Trophoblast cell (in vitro differentiated cells and primary cell): Measurements from ENCODE around the gene DMRT2.

Source experiments
- DNase-seq, 2 donors: peaks; one replicate each; pipeline ENCODE4 v3.0.0-alpha.2; 2016
- H2AFZ ChIP-seq: 2 replicates; pipeline ENCODE4 v1.6.1; 2013; ENCODE audit warnings: low read length, moderate library complexity, mild to moderate bottlenecking; ENCODE audit not compliant: insufficient read depth, poor library complexity
- H2AK5ac ChIP-seq: 2 replicates; pipeline ENCODE4 v1.6.1; 2013; ENCODE audit warnings: mild to moderate bottlenecking, low read length
- H2BK120ac ChIP-seq: 2 replicates; pipeline ENCODE4 v1.6.1; 2013; ENCODE audit warnings: low read length, mild to moderate bottlenecking, moderate library complexity; ENCODE audit not compliant: insufficient read depth, poor library complexity
- H2BK12ac ChIP-seq: 2 replicates; pipeline ENCODE4 v1.6.1; 2013; ENCODE audit warnings: mild to moderate bottlenecking, low read length, moderate library complexity
- H2BK5ac ChIP-seq: 2 replicates; pipeline ENCODE4 v1.6.1; 2013; ENCODE audit warnings: low read length, low read depth, moderate library complexity, mild to moderate bottlenecking; ENCODE audit not compliant: poor library complexity
- H3K14ac ChIP-seq: 2 replicates; pipeline ENCODE4 v1.6.1; 2013; ENCODE audit warnings: mild to moderate bottlenecking, low read length
- H3K18ac ChIP-seq: 2 replicates; pipeline ENCODE4 v1.6.1; 2013; ENCODE audit warnings: mild to moderate bottlenecking, low read length
- H3K23ac ChIP-seq: 2 replicates; pipeline ENCODE4 v1.6.1; 2013; ENCODE audit warnings: low read length
- H3K27ac ChIP-seq: 2 replicates; pipeline ENCODE4 v1.5.1; 2013; ENCODE audit warnings: low read depth, mild to moderate bottlenecking, inconsistent platforms, low read length, moderate library complexity
- H3K27me3 ChIP-seq: 2 replicates; pipeline ENCODE4 v1.6.1; 2013; ENCODE audit warnings: inconsistent platforms, mild to moderate bottlenecking, low read length, moderate library complexity; ENCODE audit not compliant: insufficient read depth
- H3K36me3 ChIP-seq, 2 experiments: 1 replicate in 1 of 2; 2 replicates in 1 of 2; pipeline ENCODE4 v1.6.1; 2013; ENCODE audit warnings: low read length in 2 of 2, mild to moderate bottlenecking in 2 of 2, moderate library complexity in 1 of 2; ENCODE audit not compliant: insufficient read depth in 2 of 2, control insufficient read depth in 1 of 2
- H3K4ac ChIP-seq: 2 replicates; pipeline ENCODE4 v1.6.1; 2013; ENCODE audit warnings: low read depth, mild to moderate bottlenecking, low read length, moderate library complexity
- H3K4me1 ChIP-seq, 2 experiments: 1 replicate in 1 of 2; 2 replicates in 1 of 2; pipeline ENCODE4 v1.6.1; 2013; ENCODE audit warnings: low read length in 2 of 2, mild to moderate bottlenecking in 2 of 2, moderate library complexity in 1 of 2; ENCODE audit not compliant: insufficient read depth in 2 of 2, control insufficient read depth in 1 of 2
- H3K4me2 ChIP-seq: 2 replicates; pipeline ENCODE4 v1.6.1; 2013; ENCODE audit warnings: inconsistent platforms, mild to moderate bottlenecking, low read length, moderate library complexity
- H3K4me3 ChIP-seq: 2 replicates; pipeline ENCODE4 v1.5.1; 2013; ENCODE audit warnings: mild to moderate bottlenecking, low read depth, low read length, inconsistent platforms
- H3K79me1 ChIP-seq: one replicate; pipeline ENCODE4 v1.6.1; 2013; ENCODE audit warnings: low read length
- H3K79me2 ChIP-seq: 2 replicates; pipeline ENCODE4 v1.6.1; 2013; ENCODE audit warnings: low read length, mild to moderate bottlenecking; ENCODE audit not compliant: control insufficient read depth, insufficient read depth, poor library complexity
- H3K9ac ChIP-seq: 2 replicates; pipeline ENCODE4 v1.6.1; 2013; ENCODE audit warnings: mild to moderate bottlenecking, low read length
- H3K9me3 ChIP-seq: 2 replicates; pipeline ENCODE4 v1.6.1; 2013; ENCODE audit warnings: low read depth, mild to moderate bottlenecking, control low read depth, inconsistent platforms, low read length; ENCODE audit not compliant: insufficient read depth
- H4K12ac ChIP-seq: 2 replicates; pipeline ENCODE4 v1.6.1; 2013; ENCODE audit warnings: low read depth, mild to moderate bottlenecking, low read length, moderate library complexity
- H4K8ac ChIP-seq: 2 replicates; pipeline ENCODE4 v1.6.1; 2013; ENCODE audit warnings: low read depth, mild to moderate bottlenecking, low read length, moderate library complexity
- H4K91ac ChIP-seq: one replicate; pipeline ENCODE4 v1.6.1; 2013; ENCODE audit warnings: low read depth, mild to moderate bottlenecking, low read length, moderate library complexity
- WGBS: extraction: QIAGEN DNeasy Blood & Tissue Kit; methylation state at CpG from one replicate; pipeline ENCODE4 v1.1.7; 2013; ENCODE audit warnings: missing lambda C conversion rate; ENCODE audit not compliant: insufficient read length, insufficient coverage; ENCODE audit errors: extremely low coverage; 5-methylcytosine and 5-hydroxymethylcytosine counted together

Gene DMRT2

GRCh38 chr9:1049641-1050040 is 516 bp upstream of the DMRT2 start:
- H3K9ac ChIP-seq: no peak overlapping the region
- no peak overlapping the region for H3K4me3 ChIP-seq
- H3K14ac ChIP-seq: no peak overlapping the region
- no peaks in the 10 kb centered on the region for H3K79me1 ChIP-seq
- no peak overlapping the region for H4K8ac ChIP-seq
- H4K91ac ChIP-seq: no peak overlapping the region
- H3K9me3 ChIP-seq: peaks cover 13% of the 10 kb centered on the region
- peaks cover 6 to 13% of the 10 kb centered on the region in 2 experiments for H3K4me1 ChIP-seq
- no peak for DNase-seq
- no peak overlapping the region for H4K12ac ChIP-seq
- H3K4me2 ChIP-seq: peak overlapping the region; percentile 54
- no peak overlapping the region for H3K23ac ChIP-seq
- no peak overlapping the region for H2AK5ac ChIP-seq
- H3K4ac ChIP-seq: no peak overlapping the region
- H2BK120ac ChIP-seq: no peak overlapping the region
- H2BK5ac ChIP-seq: no peak overlapping the region
- peaks cover 81% of the 10 kb centered on the region for H3K27me3 ChIP-seq
- no peak overlapping the region for H3K18ac ChIP-seq
- no CpG with 5 or more reads among the region's 12 CpGs for WGBS
- H3K36me3 ChIP-seq: no peaks in the 10 kb centered on the region
- no peak overlapping the region for H2BK12ac ChIP-seq
- H2AFZ ChIP-seq: no peak overlapping the region
- H3K27ac ChIP-seq: no peak overlapping the region
- no peaks in the 10 kb centered on the region for H3K79me2 ChIP-seq

GRCh38 chr9:1051210-1051583 is 1.0 kb downstream of the DMRT2 start:
- Histone ChIP-seq H2AK5ac (no peak overlapping the region), H4K91ac (no peak overlapping the region), H3K4me1 (peaks cover 6 to 13% of the 10 kb centered on the region in 2 experiments), H2BK120ac (no peak overlapping the region), H4K12ac (no peak overlapping the region), H2BK12ac (no peak overlapping the region), H3K36me3 (no peaks in the 10 kb centered on the region), H3K18ac (no peak overlapping the region), H3K27ac (no peak overlapping the region), H3K4me2 (peak overlapping the region; percentile 88), H3K14ac (no peak overlapping the region), H3K79me1 (no peaks in the 10 kb centered on the region), H2BK5ac (no peak overlapping the region), H3K4ac (no peak overlapping the region), H3K4me3 (peak overlapping the region; percentile 61), H3K9me3 (peaks cover 6% of the 10 kb centered on the region), H4K8ac (no peak overlapping the region), H3K9ac (no peak overlapping the region), H2AFZ (peak overlapping the region; percentile 72), H3K79me2 (no peaks in the 10 kb centered on the region), H3K23ac (no peak overlapping the region), H3K27me3 (peaks cover 67% of the 10 kb centered on the region)
- WGBS: no CpG with 5 or more reads among the region's 13 CpGs
- peak in 1 of 2 donors; percentile 6 for DNase-seq

DNA sequence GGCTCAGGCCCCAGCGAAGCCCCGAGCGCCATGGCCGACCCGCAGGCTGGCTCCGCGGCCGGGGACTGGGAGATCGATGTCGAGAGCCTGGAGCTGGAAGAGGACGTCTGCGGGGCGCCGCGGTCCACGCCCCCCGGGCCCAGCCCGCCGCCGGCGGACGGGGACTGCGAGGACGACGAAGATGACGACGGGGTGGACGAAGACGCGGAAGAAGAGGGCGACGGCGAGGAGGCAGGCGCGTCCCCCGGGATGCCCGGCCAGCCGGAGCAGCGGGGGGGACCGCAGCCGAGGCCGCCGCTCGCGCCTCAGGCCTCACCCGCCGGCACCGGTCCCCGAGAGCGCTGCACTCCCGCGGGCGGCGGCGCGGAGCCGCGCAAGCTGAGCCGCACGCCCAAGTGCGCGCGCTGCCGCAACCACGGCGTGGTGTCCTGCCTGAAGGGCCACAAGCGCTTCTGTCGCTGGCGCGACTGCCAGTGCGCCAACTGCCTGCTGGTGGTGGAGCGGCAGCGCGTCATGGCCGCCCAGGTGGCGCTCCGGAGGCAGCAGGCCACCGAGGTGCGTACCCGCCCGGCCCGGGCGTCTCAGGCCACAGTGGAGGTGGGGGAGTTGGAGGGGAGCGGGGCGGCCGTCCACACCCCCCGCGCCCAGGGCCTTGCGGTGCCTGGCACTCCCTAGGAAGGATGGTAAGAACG is 1.6 kb downstream of the DMRT2 start:
- Histone ChIP-seq H2AK5ac (no peak overlapping the region), H3K23ac (no peak overlapping the region), H3K14ac (peak overlapping the region; percentile 22), H3K27me3 (peaks cover 62% of the 10 kb centered on the region), H4K91ac (no peak overlapping the region), H3K36me3 (no peaks in the 10 kb centered on the region), H3K79me2 (no peaks in the 10 kb centered on the region), H2BK5ac (no peak overlapping the region), H3K4ac (no peak overlapping the region), H3K4me1 (peaks cover 6 to 13% of the 10 kb centered on the region in 2 experiments), H3K4me2 (peak overlapping the region; percentile 88), H4K12ac (no peak overlapping the region), H3K9ac (no peak overlapping the region), H3K79me1 (no peaks in the 10 kb centered on the region), H3K27ac (no peak overlapping the region), H4K8ac (no peak overlapping the region), H3K9me3 (peaks cover 7% of the 10 kb centered on the region), H3K18ac (no peak overlapping the region), H2AFZ (peak overlapping the region; percentile 72), H3K4me3 (peak overlapping the region; percentile 61), H2BK12ac (no peak overlapping the region), H2BK120ac (no peak overlapping the region)
- peak in 1 of 2 donors; percentile 34 for DNase-seq
- WGBS: no CpG with 5 or more reads among the region's 90 CpGs

DNA sequence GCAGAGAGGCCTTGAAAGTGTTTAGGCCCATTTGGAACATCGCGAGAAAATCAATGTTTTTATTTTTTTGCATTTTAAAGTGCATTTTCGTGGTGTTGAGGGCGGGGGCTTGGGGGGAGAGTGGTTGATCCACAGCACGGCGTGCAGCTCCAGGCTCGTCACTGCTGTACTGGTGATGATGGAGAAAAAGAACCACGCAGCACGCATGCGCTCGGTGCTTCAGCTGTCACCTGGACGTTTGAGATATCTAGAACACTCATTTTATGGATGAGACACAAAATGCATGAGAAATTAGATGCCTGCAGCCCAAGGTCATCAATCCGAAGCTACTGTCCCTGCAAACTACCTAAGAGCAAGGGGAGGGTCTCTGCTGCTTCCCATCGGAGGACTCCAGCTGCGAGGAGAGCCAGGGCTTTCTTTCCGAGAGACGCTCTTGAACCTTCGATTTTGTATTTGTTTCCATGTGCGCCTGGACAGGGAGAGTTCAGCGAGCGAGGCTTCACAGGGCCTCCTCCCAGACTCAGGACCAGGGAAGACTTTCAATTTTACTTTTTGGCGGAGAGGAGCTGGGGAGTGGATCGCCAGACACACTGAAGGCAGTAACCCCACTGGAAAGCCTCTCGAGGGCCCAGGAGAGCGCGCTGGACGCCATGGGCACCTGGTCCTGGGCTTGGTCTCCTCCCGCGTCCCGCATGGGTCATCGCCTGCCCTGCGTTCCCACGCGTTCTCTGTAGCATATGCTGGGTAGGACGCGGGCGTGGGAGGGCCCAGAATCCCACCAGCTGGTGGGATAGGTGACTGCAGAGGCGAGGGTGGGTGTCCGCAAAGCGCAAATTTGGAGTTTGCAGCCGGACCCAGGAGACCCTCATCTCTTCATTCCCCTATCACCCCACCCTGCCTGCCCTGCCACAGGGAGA is 2.5 kb downstream of the DMRT2 start:
- H3K79me1 ChIP-seq: no peaks in the 10 kb centered on the region
- H4K12ac ChIP-seq: no peak overlapping the region
- no peak overlapping the region for H3K4ac ChIP-seq
- H2AFZ ChIP-seq: no peak overlapping the region
- no peak overlapping the region for H3K9ac ChIP-seq
- DNase-seq: no peak
- no peak overlapping the region for H3K23ac ChIP-seq
- H2BK12ac ChIP-seq: no peak overlapping the region
- peaks cover 6% of the 10 kb centered on the region for H3K9me3 ChIP-seq
- H3K14ac ChIP-seq: no peak overlapping the region
- no peak overlapping the region for H2BK120ac ChIP-seq
- H3K4me3 ChIP-seq: no peak overlapping the region
- H3K4me1 ChIP-seq: peaks cover 6 to 13% of the 10 kb centered on the region in 2 experiments
- no peak overlapping the region for H3K18ac ChIP-seq
- no peak overlapping the region for H3K27ac ChIP-seq
- H2BK5ac ChIP-seq: no peak overlapping the region
- no peaks in the 10 kb centered on the region for H3K36me3 ChIP-seq
- peaks cover 54% of the 10 kb centered on the region for H3K27me3 ChIP-seq
- no CpG with 5 or more reads among the region's 41 CpGs for WGBS
- H2AK5ac ChIP-seq: no peak overlapping the region
- H3K79me2 ChIP-seq: no peaks in the 10 kb centered on the region
- H4K91ac ChIP-seq: no peak overlapping the region
- H4K8ac ChIP-seq: no peak overlapping the region
- H3K4me2 ChIP-seq: peak overlapping the region; percentile 88
